Liver (tissue), 3 donors: Measurements from ENCODE around the gene ZFAND3.

Experiments
- EGR1 ChIP-seq, 2 donors: IDR thresholded peaks; 2 replicates each; pipeline ENCODE4 v1.6.1; 2016 to 2018; ENCODE audit warnings: antibody characterized with exemption in 2 of 2, low read depth in 2 of 2
- JUND ChIP-seq, 2 donors: IDR thresholded peaks; 2 replicates each; pipeline ENCODE4 v1.6.1; 2016; ENCODE audit warnings: antibody characterized with exemption in 2 of 2
- RAD21 ChIP-seq, 2 donors: IDR thresholded peaks; 2 replicates each; pipeline ENCODE4 v1.6.1; 2016; ENCODE audit warnings: antibody characterized with exemption in 2 of 2, mild to moderate bottlenecking in 2 of 2
- YY1 ChIP-seq: IDR thresholded peaks from 2 replicates; pipeline ENCODE4 v1.6.1; 2016; ENCODE audit warnings: antibody characterized with exemption, mild to moderate bottlenecking
- TF ChIP-seq, protein P1 (sequence below): fragments of 150-350 bp; IDR thresholded peaks from 2 replicates; pipeline ENCODE4 v1.5.1; 2017; ENCODE audit warnings: improper control_type of control experiment, low read depth, low read length; ENCODE audit not compliant: missing input control
- TF ChIP-seq, protein P2 (sequence below): IDR thresholded peaks from 2 replicates; pipeline ENCODE4 v1.6.1; 2016; ENCODE audit warnings: antibody characterized with exemption
- donor health status: healthy.
- donor health status: healthy.

DNA sequence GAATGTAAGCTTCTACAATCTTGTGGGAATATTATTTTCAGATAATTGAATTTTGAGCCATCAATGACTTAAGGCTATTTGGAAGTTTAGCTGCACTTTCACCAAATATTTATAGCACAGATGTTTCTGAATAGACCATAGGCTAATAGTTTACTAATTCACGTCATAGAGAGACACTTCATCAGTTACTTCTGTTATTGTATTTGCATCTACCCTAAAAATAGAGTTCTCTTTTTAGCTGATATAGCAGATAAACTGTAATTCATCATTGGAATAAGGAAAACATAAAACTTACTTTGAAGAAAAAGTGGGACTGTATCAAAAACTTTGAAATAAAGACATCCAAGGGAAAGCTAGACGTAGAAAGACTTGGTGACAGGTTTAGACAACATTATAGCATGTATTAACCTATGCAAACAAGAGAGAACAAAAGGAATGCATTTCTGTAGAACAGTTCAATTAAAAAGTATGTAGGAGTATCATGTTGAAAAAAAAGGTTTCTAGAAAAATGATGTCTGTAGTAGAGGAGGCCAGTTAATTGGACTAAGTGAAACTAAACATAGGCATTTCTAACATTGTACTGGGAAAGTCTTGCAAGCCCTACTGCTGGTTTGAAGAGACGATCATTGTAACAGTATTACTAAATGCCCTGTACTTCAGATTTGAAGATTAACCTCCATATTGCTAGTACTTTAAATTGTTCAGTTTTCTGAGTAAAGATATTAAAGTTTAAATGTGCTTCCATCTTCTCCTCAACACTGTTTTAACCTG is 123.3 kb downstream of the ZFAND3 start:
- TF ChIP-seq, protein P1, sequence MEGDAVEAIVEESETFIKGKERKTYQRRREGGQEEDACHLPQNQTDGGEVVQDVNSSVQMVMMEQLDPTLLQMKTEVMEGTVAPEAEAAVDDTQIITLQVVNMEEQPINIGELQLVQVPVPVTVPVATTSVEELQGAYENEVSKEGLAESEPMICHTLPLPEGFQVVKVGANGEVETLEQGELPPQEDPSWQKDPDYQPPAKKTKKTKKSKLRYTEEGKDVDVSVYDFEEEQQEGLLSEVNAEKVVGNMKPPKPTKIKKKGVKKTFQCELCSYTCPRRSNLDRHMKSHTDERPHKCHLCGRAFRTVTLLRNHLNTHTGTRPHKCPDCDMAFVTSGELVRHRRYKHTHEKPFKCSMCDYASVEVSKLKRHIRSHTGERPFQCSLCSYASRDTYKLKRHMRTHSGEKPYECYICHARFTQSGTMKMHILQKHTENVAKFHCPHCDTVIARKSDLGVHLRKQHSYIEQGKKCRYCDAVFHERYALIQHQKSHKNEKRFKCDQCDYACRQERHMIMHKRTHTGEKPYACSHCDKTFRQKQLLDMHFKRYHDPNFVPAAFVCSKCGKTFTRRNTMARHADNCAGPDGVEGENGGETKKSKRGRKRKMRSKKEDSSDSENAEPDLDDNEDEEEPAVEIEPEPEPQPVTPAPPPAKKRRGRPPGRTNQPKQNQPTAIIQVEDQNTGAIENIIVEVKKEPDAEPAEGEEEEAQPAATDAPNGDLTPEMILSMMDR: no peak
- TF ChIP-seq JUND (IDR thresholded peaks at IDR 0.05) (no peak), EGR1 (IDR thresholded peaks at IDR 0.05; ENCODE audit: low read depth in 2 of 2) (no peak), YY1 (no peak), RAD21 (IDR thresholded peaks at IDR 0.05) (no peak)
- TF ChIP-seq, protein P2, sequence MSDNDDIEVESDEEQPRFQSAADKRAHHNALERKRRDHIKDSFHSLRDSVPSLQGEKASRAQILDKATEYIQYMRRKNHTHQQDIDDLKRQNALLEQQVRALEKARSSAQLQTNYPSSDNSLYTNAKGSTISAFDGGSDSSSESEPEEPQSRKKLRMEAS: no peak
